Middle frontal gyrus (tissue), 1 donor: ENCODE data around the gene GNPTG.

Experiments
- DNase-seq: peaks from one replicate; pipeline ENCODE4 v3.0.0-alpha.2; 2015; ENCODE audit warnings: low spot score; ENCODE audit errors: extremely low spot score

GNPTG gene

DNA sequence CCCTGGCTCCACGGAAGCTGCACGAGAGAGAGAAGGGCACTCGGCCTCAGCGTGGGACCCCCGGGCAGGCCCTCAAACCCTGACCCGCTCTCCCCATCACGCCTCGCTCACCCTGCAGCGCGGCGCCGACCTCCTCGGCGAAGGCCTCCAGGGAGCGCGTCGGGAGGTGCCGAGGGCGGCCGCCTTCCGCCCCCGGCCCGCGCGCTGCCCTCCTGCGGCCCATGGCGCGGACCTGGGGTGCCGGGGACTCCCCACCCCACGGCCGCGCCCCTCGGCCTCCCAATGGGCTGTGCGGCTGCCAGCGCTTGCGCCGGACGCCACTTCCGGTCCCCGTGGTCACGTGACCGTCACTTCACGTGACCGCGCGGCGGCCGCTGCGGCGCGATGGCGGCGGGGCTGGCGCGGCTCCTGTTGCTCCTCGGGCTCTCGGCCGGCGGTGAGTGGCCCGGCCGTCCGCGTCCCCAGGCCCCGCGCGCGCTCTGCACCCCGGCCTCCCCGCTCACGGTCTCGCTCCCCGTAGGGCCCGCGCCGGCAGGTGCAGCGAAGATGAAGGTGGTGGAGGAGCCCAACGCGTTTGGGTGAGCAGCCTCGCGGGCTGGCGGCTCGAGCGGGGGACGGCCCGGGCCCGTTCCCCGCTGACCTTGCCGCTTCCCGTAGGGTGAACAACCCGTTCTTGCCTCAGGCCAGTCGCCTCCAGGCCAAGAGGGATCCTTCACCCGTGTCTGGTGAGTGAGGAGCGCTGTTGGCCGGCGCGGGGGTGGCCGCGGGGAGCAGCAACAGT is at the start of gene GNPTG, which contains the start of gene TSR3:
Gene GNPTG, plus strand, starts transcription at position 350 of the 781 bp plus-strand sequence. Its CDS starts 35 bp downstream, at position 385.
Gene TSR3, minus strand, starts transcription at position 297 of the 781 bp plus-strand sequence. Its CDS starts 74 bp downstream, at position 223.
- DNase-seq: peak; percentile 73

GRCh38 chr16:1305823-1306222 is 45.9 kb upstream of the GNPTG start:
- no peak for DNase-seq

- no peak for DNase-seq
Measured at GRCh38 chr16:1306334-1306733, 45.4 kb upstream of the GNPTG start.

- no peak for DNase-seq
Measured at GRCh38 chr16:1308036-1308976, 43.4 kb upstream of the GNPTG start.

DNA sequence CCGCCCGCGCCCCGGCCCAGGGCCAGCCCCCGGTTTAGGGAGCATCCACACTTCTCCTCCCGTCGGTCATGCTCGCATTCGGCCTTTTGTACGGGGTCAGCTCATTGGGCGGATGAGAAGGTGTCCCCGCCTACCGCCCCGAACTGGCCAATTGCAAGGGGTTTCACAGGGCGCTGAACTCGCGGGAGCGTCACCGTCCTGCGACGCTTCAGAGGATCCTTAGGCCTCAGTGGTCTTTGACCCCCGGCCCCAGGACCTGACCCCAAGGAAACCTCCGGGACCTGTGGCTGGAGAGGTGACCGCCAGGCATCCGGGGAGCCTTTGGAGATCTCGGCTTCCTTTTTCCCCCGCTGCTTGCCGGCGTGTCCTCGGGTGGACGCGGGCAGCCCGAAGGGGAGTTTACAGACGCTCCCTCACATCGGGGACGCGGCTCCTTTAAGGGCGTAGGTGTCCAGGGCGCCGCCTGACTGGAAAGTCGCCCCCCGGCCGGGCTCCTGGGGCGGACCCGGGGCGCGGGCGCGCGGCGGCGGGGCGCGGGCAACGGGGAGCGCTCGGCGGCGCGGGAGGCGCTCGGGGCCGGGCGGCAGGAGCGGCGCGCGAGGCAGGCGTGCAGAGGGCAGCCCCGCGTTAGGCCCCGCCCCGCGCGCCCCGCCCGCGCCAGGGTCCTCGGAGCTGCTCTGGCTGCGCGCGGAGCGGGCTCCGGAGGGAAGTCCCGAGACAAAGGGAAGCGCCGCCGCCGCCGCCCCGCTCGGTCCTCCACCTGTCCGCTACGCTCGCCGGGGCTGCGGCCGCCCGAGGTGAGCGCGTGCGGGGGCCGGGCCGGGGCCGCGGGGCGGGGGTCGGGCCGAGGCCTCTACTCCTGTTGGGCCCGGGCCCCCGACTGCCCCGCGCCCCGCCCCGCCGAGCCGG is 42.5 kb upstream of the GNPTG start, which contains the start of gene UBE2I:
Gene UBE2I, plus strand, starts transcription at position 660 of the 909 bp plus-strand sequence. CDS start 4,395 bp downstream, outside the sequence.
- peak; percentile 96 for DNase-seq

DNA sequence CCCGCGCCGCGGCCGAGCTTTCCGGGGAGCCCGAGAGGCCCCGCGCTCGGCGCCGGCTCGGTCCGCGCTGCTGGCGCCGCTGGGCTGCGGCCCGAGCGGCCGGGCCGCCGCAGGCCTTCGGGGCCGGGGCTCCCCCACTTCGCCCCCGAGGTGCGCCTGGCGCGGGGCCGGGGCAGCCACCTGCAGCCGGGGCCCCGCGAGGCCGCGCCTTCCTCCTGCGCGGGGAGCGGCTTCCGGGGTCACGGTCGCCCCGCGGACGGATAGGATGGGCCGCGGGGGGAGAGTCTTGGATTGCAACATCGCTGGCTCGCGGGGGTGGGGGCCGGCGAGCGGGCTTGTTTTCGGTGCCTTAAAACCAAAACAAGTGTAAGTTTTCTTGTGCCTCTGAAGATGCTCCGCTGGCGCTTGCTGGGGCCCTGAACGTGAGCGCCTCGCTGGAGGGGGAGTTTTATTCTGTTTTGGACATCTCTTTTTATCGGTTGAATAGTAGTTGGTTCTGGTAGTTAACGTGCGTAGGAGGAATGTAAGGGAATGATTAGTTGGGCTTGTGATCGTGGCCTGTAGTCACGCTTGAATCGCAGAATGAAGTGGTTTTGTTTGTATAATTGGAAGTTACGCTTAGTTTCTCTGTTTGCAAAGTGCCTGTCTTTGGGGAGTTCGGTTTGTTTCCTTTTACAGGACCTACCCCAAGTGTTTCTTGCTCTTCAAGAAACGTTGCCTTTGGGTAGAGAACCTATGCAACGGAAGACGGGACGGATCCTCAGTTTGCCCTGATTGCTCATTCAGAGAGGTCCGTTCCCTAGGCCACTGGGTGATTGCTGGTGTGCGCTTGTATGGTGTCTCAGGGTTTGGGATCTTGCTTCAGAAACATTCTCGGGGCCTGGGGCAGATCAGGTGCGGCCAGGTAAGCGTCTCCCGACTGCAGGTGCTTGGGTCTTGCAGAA is 41.6 kb upstream of the GNPTG start:
- DNase-seq: no peak

GRCh38 chr16:1310832-1311200 is 40.9 kb upstream of the GNPTG start:
- no peak for DNase-seq

- no peak for DNase-seq
Measured at GRCh38 chr16:1311212-1311737, 40.5 kb upstream of the GNPTG start.

- no peak for DNase-seq
Measured at GRCh38 chr16:1311738-1312466, 39.8 kb upstream of the GNPTG start.

GRCh38 chr16:1312467-1312816 is 39.3 kb upstream of the GNPTG start:
- DNase-seq: no peak

GRCh38 chr16:1312903-1313302 is 38.8 kb upstream of the GNPTG start:
- DNase-seq: no peak

- DNase-seq: no peak
Measured at GRCh38 chr16:1313721-1314369, 37.9 kb upstream of the GNPTG start.

DNA sequence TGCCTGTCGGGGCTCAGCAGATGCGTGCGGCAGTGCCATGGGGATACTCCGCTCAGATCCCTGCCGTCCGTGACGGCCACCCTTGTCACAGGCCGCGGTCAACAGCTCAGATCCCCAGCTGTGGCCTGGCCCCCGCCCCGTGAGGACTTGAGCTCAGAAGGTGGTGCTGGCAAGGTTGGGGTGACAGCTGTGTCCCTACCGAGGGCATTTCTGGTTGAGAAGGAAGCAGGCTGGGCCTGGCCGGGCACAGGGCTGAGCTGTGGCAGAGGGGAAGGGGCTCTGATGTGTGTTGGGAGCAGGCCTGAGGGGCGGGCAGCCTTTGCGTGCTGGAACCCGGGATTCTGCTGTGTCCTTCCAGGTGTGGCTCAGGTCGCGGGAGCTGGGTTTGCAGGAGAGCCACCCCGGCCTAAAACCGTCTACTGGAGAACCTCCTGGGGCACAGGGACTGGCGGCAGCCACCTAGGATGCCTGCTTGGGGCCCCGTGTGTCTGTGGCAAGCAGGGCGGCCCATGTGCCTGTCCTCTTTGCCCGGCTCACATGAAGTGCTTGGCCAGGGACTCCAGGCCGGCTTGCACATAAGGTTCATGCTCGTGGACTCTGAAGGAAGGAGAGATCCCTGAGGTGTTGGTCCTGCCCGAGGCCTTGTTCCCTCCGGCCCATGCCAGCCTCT is 37.2 kb upstream of the GNPTG start:
- no peak for DNase-seq

GRCh38 chr16:1315081-1316032 is 36.4 kb upstream of the GNPTG start:
- no peak for DNase-seq

DNA sequence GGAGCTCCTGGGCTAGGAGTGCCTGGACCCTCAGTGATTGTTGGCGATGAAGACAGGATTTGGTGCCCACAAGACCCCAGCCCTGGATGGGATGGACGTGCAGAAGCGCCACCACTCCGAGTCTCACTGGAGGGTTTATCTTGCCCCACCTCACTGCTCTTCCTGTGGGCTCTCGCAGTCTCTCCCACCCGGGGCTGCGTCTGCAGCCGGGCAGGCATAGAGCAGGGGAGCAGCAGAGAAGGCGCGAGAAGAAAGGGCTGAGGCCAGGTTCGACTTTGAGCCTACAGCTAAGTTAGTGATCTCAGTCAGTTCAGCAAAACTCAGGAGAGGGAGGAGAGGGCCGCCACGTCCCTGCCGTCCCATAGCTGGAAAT is 35.7 kb upstream of the GNPTG start:
- DNase-seq: no peak

- DNase-seq: no peak
Measured at GRCh38 chr16:1317479-1318267, 34.1 kb upstream of the GNPTG start.
